PFSK-1 (cell line): ENCODE measurements around the gene IZUMO3.

Experiments used
- POLR2AphosphoS5 ChIP-seq: IDR thresholded peaks from 2 replicates; pipeline ENCODE4 v1.6.1; 2012; ENCODE audit warnings: low read depth, mild to moderate bottlenecking, control low read depth, low read length, moderate library complexity
- SIN3A ChIP-seq: IDR thresholded peaks from 2 replicates; pipeline ENCODE4 v1.6.1; 2012; ENCODE audit warnings: mild to moderate bottlenecking, low read length, moderate library complexity, borderline replicate concordance; ENCODE audit not compliant: insufficient read depth
- TF ChIP-seq, protein P1 (sequence below), 2 experiments: IDR thresholded peaks; 2 replicates each; pipeline versions ENCODE4 v1.6.1 to v1.8.0; 2011 to 2012; ENCODE audit warnings: low read depth in 2 of 2, low read length in 2 of 2, control low read depth in 1 of 2, inconsistent platforms in 1 of 2, mild to moderate bottlenecking in 1 of 2, moderate library complexity in 1 of 2; ENCODE audit not compliant: insufficient read depth in 1 of 2

DNA sequence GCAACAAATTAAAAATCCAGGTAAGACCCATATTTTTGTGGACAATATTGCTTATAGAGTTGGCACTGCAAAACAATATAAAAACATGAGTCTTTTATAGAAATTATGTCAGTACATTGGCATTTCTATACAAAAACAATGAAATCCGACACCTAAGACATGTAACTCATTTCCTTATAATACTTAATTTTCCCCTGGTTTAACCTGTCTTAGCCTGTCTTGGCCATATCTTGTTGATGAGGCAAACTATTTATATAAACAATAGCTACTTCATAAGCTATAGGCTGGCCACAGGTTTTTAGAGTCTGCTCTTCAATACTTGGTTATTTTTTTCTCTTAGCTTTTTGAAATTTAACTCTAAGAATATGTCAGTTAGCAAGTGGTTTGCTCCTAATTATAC lies 44.7 kb upstream of the IZUMO3 start:
- TF ChIP-seq POLR2AphosphoS5 (no peak), SIN3A (no peak)
- TF ChIP-seq, protein P1, sequence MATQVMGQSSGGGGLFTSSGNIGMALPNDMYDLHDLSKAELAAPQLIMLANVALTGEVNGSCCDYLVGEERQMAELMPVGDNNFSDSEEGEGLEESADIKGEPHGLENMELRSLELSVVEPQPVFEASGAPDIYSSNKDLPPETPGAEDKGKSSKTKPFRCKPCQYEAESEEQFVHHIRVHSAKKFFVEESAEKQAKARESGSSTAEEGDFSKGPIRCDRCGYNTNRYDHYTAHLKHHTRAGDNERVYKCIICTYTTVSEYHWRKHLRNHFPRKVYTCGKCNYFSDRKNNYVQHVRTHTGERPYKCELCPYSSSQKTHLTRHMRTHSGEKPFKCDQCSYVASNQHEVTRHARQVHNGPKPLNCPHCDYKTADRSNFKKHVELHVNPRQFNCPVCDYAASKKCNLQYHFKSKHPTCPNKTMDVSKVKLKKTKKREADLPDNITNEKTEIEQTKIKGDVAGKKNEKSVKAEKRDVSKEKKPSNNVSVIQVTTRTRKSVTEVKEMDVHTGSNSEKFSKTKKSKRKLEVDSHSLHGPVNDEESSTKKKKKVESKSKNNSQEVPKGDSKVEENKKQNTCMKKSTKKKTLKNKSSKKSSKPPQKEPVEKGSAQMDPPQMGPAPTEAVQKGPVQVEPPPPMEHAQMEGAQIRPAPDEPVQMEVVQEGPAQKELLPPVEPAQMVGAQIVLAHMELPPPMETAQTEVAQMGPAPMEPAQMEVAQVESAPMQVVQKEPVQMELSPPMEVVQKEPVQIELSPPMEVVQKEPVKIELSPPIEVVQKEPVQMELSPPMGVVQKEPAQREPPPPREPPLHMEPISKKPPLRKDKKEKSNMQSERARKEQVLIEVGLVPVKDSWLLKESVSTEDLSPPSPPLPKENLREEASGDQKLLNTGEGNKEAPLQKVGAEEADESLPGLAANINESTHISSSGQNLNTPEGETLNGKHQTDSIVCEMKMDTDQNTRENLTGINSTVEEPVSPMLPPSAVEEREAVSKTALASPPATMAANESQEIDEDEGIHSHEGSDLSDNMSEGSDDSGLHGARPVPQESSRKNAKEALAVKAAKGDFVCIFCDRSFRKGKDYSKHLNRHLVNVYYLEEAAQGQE (IDR thresholded peaks at IDR 0.05; ENCODE audit: insufficient read depth in 1 of 2, low read depth in 2 of 2, low read length in 2 of 2), result no peak
